Measurements from ENCODE around the gene SLC26A9.
A peak's percentile ranks its signal among the peaks of the same experiment; 100 is the strongest.

Gene SLC26A9, protein sequence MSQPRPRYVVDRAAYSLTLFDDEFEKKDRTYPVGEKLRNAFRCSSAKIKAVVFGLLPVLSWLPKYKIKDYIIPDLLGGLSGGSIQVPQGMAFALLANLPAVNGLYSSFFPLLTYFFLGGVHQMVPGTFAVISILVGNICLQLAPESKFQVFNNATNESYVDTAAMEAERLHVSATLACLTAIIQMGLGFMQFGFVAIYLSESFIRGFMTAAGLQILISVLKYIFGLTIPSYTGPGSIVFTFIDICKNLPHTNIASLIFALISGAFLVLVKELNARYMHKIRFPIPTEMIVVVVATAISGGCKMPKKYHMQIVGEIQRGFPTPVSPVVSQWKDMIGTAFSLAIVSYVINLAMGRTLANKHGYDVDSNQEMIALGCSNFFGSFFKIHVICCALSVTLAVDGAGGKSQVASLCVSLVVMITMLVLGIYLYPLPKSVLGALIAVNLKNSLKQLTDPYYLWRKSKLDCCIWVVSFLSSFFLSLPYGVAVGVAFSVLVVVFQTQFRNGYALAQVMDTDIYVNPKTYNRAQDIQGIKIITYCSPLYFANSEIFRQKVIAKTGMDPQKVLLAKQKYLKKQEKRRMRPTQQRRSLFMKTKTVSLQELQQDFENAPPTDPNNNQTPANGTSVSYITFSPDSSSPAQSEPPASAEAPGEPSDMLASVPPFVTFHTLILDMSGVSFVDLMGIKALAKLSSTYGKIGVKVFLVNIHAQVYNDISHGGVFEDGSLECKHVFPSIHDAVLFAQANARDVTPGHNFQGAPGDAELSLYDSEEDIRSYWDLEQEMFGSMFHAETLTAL

DNA sequence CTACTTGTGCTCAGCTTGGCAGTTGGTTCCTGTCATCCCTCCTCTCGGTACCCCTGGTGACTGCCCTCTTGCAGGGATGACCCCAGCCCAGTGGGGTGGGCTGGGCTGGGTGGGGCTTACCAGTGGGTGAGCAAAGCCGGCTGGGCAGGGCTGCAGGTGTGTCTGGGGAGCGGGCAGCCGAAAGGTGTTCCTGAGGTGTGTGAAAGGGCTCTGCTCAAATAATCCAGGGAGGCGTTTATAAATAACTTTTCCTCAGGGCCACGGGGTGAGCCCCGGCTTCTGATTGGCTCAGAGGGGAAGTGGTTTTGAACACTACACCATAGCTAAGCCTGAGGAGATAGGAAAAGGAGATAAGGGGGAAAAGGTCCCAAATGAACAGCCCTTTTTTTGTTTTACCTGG, at the start of gene SLC26A9:
Gene SLC26A9 (minus strand): TSS at position 212 of the 400 bp plus-strand sequence. CDS start 7,636 bp downstream, outside the sequence.
- no peak for DNase-seq (ENCODE audit: low spot score)

DNA sequence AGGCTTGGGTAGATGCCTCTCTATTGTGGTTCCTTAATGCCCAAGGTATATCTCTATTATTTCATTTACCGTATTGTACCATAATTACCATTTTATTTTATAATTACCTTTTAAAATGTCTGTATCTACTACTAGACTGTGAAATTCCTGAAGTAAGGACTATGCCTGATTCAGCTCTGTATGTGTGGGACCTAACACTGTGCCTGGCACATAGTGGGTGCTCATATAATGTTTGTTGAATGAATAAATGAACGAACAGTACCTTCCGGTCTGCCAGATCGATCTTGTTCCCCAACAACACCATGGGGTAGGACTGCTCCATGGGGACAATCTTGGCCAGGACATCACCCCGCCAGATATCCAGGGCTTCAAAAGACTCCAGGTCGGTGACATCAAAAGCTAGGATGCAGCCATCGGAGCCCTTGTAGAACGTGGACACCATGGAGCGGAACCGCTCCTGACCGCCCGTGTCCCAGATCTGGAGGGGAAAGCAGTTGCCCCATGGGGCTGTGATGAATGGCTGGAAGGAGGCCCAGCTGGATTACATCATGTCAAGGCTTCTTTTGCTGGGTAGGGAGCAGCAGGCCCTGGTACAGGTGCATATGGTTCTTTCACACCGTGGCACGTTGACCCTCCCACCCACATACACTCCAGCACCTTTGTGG, 49.1 kb upstream of the SLC26A9 start:
- no peak for DNase-seq (ENCODE audit: low spot score)

DNA sequence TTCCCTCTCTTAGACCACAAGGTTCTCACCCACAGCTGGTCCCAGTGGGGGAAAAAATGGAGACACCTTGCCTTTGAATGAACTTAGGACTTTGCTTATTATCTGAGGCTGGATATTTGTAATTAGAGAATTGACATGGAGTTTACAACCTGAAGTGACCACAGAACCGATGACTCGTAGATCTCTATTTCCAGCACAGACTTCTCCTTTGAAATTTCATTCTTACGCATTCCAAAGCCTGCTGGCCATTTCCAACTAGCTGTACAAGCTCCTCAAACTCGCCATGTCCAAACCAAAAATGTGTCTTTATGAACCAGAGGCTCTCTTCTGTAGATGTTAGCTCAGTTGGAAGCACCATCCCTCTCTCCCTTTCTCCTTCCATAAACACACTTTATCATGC, 48.0 kb upstream of the SLC26A9 start:
- DNase-seq (ENCODE audit: low spot score), result no peak

DNA sequence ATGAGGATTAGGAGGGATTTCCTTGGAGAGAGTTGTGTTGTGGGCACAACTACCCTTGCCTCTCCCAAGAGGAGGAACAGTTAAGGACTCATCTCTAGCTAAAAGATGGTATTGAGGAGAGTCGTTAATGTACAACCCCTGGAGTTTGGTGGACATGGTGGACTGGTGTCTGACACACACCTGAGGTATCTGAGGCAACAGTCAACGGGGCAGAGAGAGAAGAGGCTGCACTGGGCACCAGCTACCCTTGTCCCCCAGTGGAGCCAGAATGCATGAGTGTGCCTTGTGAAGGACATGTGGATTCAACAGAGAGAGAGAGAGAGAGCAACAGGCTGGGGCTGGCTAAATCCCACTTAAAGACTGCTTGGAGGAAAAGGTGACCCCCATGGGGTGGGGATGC, 47.0 kb upstream of the SLC26A9 start:
- no peak for DNase-seq (ENCODE audit: low spot score)

DNA sequence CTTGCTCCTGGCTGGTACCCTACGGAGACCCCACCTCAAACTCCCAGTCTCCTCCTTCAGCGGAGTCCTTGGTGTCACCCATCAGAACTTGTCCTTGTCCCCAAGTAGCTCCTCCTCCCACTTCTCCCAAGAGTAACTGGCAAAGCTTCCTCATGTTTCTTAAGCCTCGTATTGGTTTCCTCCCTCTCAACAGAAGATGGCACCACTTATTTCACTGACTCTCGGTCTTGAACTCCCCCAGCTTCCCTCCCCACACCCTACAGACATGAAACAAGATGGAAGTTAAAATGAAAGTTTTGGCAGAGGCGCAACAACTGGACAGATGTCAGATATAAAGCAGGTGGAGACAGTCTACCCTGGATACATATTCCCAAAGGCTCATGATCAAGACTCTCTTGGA, 46.5 kb upstream of the SLC26A9 start:
- DNase-seq (ENCODE audit: low spot score), result no peak

DNA sequence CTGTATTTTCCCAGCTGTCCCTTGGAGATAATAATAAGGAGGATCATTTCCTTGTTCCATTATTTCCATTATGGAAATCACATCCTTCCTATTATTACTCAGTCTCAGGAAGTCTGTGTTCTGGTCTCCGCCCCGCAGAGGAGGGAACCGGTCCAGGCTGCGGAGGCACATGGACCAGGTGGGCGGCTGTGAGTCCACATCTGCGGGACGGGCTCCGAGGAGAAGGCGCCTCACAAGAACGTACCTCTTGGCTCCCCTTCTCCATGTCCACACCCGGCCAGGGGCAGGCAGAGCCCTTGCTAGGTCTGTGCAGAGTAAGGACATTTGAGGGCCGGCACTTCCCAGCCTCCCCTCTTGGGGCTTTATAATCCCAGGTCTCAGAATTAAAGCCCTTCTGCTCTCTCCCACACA, 45.3 kb upstream of the SLC26A9 start:
- DNase-seq (ENCODE audit: low spot score), result no peak

DNA sequence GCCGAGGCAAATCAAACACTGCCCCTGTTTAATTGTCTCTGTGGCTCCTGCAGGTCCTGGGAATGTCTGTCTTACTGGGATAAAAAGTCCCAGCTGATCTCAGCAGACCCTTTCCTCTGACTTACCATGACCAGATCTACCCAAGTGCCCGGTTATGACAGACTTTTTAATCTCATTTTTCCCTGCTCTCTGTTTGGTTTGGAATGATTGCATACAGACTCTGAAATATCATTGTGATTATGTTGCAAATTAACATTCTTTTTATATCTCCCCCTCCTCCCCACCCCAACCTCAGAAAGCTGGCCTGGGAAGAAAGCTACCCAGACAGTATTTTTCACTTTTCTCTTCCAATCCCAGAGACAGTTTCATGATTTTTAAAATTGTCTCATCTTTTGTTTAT, 43.6 kb upstream of the SLC26A9 start:
- DNase-seq (ENCODE audit: low spot score), result no peak

DNA sequence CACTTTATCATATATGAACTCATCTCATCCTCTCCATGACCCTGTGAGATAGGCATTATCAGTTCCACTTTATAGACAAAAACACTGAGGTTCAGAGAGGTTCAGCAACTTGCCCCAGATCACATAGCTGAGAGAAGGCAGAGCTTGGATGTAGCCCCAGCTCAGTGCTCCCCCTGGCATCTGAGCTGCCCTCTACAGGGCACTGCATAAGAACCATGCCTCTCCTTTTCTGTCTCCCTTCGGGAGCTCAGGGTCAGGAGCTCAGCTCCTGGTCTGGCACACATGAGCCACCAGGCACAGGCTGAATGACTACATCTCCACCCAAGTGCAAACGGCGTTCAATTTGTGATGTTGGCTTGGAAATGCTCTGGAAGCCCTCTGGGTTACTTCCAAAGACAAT, 43.0 kb upstream of the SLC26A9 start:
- DNase-seq (ENCODE audit: low spot score), result no peak

DNA sequence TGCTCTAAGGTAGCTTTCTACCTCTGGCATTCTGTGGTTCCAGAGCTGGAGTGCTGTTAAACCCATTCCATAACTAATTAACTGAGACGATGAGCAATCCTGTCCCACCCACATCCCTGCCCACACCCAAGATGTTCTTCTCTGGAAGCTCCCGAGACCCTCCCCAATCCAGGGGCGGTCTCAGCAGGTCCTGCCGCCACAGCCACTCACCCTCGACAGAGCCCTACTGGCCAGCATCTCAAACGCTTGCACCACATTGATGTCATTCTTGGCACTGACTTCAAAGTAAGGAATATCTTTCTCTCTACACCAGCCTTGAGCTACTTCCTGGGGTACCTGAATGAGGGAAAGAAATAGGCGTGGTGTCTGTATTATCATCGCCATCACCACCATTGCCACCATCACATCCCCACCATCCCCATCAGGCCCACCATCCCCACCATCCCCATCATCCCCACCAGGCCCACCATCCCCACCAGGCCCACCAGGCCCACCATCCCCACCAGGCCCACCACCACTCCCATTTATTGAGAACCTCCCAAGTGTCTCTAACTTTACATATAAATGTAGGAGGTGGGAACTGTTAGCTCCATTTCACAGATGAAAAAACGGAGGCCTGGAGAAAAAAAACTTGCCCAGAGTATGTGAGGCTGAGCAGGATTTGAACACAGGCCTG, 42.2 kb upstream of the SLC26A9 start:
- no peak for DNase-seq (ENCODE audit: low spot score)

DNA sequence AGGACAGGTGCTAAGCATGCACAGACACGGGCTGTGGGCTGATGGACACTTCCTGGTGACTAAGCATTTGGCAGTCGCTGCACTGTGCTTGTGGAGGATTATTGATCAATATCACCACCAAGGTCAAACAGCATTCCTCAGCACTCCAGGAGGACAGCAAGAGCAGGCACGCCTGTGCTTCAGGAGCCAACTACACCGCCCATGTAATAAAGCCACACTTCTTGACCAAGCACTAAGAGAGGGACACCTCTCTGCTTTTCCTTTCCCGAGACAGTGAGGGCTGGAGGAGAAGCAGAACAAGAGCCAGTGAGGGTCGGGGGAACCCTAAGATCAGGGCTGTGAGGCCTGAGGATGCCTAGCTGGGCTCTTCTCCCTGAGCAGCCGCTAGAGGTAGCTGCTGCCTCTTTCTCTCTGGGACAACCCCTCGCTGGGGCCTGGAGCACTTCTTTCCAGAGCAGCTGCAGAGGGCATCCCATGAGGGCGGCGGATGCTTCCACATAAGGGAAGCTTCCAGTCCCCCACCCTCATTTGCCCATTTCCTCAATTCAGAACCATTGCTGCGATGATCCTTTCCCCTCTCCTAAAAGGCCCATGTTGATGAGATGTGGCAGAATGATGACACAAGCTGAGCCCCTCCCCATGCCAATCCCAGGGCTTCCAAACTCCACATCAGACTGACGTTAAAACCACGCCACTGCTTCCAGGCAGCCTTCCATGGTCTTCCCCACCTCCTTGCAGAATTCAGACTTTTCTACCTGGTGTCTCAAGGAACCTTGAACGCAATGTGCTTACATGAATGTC, 40.9 kb upstream of the SLC26A9 start:
- peak; percentile 35 for DNase-seq (ENCODE audit: low spot score)

DNA sequence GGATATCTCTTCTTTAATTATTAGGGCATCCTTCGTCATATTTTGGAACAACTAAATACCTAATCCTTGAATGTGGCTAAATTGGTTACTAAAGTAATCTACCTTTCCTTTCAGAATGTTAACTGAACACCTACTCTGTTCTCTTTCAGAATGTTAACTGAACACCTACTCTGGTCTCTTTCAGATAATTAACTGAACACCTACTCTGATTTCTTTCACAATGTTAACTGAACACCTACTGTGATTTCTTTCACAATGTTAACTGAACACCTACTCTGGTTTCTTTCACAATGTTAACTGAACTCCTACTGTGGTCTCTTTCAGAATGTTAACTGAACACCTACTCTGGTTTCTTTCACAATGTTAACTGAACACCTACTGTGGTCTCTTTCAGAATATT, 38.0 kb upstream of the SLC26A9 start:
- no peak for DNase-seq (ENCODE audit: low spot score)

DNA sequence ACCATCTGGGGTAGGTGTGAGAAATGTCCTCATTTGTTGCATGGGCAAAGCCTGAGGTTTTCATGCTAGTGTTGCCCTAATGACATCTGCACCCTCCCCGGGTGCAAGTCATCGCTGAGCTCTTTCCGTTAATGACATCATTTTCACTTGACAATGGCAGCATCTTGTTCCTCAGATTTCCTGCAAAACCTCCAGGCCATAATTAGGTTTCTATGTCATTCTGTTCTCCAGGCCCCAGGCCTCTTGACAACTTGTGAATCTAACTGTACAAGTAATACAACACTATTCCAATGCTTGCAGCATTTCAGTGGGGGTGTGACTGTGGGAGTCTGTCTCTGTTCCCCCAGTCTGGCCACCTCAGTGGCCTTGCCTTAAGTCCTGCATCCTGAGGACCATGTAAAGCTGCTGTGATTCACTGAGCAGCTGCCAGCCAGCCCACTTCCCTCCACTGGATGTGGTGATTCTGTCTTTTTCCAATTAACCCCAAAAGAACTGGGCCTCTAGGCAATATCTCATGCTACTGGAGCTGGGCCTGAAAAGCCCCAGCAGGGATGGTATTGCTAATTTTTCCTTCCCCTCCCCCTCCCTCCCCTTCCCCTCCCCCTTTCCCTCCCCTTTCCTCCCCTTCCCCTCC, 37.1 kb upstream of the SLC26A9 start:
- DNase-seq (ENCODE audit: low spot score), result no peak

DNA sequence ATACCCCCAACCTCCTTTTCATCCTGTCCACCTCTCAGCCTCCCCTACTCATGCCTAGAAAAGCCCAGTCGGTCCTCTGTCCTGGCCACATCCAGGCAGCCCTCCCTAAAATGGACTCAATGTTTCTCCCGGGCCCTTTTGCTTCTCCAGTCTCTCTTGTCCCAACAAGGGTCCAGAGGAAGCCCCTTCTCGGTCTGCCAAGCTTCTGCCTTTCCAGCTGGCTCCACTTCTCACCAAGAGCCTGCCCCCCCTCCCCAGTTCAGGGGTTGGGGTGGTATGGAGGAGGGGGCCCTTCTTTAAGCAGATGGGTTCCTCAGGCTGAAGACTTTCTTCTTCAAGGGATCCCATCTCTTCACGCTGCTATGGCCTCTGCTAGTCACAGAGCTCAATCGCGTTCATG, 36.0 kb upstream of the SLC26A9 start:
- no peak for DNase-seq (ENCODE audit: low spot score)

DNA sequence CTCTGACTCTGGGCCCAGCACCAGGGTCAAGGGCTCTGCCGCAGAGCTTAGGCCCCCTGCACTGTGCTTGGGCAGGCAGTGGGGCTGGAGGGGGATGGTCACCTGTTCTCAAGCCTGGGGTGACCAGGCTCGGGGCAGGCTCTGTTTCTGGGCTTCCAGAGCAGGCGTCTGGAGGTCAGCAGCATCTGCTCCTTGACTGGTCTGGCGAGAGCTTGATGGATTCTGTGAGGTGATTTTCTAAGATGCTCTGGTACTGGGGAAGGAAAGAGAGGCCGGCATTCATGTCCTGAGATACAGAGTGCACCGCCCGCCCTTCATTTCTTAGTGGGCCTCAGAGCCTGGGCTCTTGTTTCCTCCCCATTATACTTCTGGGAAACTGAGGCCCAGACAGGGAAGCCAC, 35.4 kb upstream of the SLC26A9 start:
- DNase-seq (ENCODE audit: low spot score), result no peak

DNA sequence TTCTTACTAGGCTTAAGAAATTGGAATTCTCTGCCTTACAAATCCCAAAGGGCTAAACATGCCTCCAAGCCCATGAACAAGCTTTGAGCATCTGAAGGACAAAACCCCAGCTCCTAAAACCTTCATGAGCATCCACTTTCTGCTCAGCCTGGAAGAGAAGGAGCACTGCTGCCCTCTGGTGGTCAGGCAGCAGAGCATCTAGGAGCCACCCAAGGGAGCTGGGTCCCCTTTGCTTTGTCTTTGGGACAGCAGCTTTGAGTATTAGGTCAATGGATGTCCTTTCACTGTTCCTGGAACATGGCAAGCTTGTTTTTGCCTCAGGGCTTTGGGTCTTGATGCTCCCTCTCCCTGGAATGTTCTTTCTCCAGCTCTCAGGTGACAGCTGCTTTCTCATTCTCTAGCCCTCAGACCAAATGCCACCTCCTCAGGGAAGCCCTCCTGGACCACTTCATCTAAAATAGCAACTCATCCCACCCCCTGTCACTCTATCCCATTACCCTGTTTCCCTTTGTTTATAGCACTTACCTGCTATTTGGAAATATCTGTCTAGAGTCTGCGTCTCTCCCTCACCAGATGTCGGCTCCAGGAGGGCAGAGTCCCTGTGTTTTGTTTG, 34.3 kb upstream of the SLC26A9 start:
- DNase-seq (ENCODE audit: low spot score), result peak; percentile 80

DNA sequence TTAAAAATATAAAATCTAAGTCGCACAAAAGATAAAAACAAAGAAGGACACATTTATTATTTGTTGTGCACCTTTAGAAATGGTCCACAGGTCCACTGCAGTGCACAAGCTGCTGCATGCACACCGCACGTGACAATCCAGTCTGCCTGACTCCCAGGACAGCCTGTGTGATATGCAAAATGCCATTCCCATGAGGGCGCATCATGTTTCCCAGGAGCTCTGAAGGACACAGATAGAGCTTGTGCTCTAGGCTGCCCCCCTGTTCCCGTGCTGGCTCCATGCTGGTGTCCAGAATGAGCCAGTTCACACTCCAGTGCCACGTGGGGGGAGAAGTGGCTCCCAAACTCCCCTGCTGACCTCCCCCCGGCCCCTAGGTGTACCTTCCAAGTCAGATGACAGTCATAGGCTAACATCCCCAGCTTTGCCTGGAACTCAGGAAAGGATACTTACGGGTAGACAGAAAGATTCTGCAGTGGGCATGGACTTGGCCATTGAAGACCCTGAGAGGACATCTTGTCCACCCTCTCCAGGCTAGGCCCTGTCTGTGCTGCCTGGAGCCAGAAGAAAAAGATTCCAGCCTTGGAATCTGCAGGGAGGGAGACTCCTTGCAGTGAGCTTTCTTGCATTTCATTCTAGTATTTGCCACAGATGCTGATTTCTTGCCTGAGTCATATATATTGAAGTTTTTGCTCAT, 33.6 kb upstream of the SLC26A9 start:
- DNase-seq (ENCODE audit: low spot score), result no peak

DNA sequence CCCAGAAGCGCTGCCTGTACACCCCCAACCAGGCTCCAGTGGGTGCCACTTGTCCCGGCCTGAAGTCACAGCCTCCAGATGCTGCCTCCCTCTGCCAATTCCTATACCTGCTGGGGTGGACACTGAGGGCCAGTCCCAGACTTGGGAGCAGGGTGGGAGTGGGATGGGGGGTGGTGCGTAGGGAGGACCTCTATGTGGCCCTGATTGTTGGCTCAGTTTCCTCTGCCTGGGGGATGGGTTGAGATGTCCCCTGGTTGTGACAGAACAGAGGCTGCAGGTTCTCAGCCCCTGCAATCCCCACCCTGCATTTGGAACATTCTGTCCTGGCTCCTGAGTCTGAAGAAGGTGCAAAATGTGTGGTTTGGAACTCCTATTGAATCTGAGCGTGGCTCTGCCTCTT, 32.8 kb upstream of the SLC26A9 start:
- no peak for DNase-seq (ENCODE audit: low spot score)

DNA sequence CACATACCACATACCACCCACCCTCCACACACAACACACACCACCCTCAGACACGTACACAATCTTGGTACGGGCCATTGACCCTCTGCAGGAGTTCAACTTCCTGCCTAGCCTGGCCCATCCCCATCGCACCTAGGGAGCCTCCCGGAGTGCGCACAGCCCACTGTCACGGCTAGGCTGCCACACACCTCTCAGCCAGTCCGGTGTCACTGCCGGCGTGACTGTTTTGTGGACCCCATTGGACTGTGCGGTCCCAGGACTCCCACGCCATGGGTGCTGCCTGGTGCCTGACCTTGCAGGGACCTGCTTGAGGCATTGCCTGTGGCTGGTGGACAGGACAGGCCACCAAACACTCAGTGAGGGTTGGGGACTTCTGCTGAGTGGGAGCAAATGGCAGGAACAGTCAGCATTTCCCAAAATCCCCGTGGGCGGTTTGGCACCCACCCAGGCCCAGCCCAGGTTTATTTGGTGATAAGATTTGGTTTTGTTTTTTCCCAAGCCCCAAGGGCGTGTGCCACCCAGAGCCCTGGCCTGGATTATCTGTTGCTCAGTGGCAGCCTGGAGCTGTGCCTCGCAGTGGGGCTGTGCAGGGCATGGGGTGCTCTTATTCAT, 32.2 kb upstream of the SLC26A9 start:
- no peak for DNase-seq (ENCODE audit: low spot score)

DNA sequence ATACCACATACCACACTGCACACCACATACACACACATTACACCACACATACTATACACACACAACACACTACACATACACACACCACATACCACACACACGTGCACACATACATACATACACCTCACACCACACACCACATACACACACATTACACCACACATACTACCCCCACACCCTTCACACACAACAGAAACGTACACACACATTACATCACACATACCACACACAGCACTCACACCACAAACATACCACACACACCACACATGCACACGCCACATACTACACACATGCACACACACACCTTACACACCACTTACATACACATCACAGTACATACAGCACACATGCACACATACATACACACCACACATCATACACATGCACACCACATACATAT, 31.5 kb upstream of the SLC26A9 start:
- no peak for DNase-seq (ENCODE audit: low spot score)
